Middle frontal gyrus (tissue), 1 donor: ENCODE results near the gene OR4D1.
A peak's percentile ranks its signal among the peaks of the same experiment; 100 is the strongest.
"Not testable (repeated sequence)": the region's sequence is repeated elsewhere in the genome, so short reads cannot be mapped to it uniquely, and the experiment has no call there.

Experiments
- DNase-seq: peaks from one replicate; pipeline ENCODE4 v3.0.0-alpha.2; 2015; ENCODE audit warnings: low spot score; ENCODE audit errors: extremely low spot score

The OR4D1 gene

DNA sequence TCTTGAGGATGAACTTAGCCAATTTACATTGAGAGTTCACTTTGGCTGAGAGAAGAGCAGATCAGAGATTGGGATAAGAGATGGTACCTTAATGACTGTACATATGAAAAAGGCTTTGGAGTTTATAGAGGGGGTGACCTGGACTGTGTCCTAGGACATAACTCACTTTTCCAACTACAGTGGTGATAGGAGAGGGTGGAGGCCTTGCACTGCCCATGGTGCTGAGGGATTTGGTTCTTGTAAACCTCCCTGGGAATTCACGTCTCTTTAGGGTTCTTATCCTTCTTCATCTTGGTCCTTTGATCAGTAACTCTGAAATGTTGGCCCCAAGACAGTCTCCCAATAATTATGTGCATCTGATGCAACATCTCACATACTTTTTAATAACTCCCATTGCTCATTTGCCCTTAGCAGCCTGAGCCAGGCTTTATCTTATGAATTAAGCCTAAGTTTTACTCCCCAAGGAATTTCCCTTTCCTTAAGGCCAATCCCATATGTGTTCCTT is at the start of gene OR4D1:
Gene OR4D1 (plus strand): TSS at position 455 of the 505 bp plus-strand sequence. CDS start 6,770 bp downstream, outside the sequence.
- DNase-seq = no peak

- DNase-seq = no peak
Measured at GRCh38 chr17:58100506-58100905, 47.7 kb upstream of the OR4D1 start.

DNA sequence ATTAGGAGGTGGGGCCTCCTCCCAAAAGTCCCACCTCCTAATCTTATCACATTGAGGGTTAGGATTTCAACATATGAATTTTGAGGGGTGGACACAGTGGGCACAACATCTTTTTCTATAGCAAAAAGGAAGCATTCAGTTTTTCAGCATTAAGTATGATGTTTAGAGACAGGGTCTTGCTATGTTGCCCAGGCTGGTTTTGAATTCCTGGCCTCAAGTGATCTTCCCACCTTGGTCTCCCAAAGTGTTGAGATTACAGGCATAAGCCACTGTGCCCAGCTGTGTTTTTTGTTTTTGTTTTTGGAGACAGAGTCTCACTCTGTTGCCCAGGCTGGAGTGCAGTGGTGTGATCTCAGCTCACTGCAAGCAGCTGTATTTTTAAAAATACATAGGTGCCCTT is 46.3 kb upstream of the OR4D1 start:
- DNase-seq = not testable (repeated sequence)

GRCh38 chr17:58105093-58105492 is 43.1 kb upstream of the OR4D1 start:
- no peak for DNase-seq

GRCh38 chr17:58107306-58107705 is 40.9 kb upstream of the OR4D1 start:
- DNase-seq = no peak

DNA sequence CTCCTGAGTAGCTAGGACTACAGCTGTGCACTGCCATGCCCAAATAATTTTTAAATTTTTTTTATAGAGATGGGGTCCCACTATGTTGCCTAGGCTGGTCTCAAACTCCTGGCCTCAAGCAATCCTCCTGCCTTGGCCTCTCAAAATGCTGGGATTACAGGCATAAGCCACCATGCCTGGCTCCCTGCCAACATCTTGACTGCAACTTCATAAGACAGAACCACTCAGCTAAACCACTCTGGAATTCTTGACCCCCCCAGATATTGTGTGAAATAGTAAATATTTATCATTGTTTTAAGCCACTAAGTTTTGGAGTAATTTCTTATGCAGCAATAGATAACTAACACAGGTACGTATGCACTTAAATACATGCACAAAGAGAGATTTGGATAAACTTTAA is 39.0 kb upstream of the OR4D1 start:
- no peak for DNase-seq

DNA sequence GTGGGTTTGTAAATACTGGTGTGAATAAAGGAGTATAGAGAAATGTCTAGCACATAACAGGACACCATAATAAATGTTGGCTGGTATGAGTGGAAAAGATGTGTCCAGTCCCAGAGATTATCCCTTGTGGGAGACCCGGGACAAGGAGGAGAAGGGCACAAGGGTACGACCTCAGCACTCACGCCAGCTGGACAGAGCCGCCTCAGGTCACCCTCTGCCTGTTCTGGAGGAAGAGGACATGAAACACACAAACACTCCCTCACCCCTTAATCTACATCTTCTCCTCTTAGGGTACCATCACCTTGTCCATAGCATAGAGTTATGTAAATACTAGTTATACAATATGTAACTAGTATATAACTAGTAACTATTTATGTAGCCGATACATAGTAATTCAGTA is 38.2 kb upstream of the OR4D1 start:
- DNase-seq = no peak

DNA sequence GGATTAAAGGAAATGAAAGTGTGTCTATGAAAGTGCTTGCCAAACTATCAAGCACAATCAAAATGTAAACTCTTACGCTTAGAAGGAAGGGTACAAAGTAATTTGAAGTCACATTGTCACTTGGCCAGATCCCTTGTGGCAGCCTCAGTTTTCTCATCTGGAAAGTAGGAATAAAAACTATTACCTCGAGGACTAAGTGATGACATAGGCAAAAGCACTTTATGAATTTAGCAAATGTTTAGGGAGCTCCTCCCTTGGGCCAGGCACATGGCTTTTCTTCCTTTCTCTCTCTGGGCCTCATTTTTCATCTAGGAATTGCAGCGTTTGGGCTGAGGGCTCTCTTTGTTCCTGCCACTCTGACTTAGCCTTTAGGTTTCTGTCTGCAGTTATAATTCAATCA is 36.5 kb upstream of the OR4D1 start:
- DNase-seq = no peak

DNA sequence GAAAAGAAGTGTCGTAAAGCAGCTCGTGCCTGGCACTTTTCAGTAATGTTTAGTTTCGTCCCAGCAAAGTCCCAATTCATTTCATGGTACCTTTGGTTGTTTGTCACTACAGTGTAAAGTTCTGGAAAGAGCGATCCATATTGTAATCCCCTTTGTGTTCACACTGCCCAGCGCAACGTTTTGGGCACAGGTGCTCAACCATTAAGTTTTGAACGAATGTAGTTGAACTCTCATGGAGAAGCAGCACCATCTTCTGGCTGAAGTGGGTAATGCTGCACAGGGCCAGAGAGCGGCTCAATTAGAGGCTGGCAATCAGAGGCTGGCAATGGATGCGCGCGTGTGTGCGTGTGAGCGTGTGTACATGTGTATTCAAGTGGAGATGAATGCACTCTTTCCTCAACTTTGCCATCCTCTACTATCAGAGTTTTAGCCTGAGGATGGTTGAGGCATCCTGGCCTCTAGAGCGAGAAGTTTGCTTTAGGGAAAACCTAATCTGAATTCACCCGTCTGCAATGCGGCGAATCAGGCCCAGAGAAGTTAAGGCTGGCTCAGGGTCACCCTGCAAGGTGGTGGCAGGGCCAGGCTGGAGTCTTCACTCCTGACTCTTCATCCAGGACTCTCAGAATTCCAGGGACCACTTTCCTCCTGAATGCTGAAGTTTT is 35.1 kb upstream of the OR4D1 start:
- peak; percentile 67 for DNase-seq

GRCh38 chr17:58113947-58114346 is 34.2 kb upstream of the OR4D1 start:
- DNase-seq = no peak

GRCh38 chr17:58117382-58117781 is 30.8 kb upstream of the OR4D1 start:
- no peak for DNase-seq

GRCh38 chr17:58119491-58119890 is 28.7 kb upstream of the OR4D1 start:
- no peak for DNase-seq

- no peak for DNase-seq
Measured at GRCh38 chr17:58120195-58120822, 27.9 kb upstream of the OR4D1 start.

DNA sequence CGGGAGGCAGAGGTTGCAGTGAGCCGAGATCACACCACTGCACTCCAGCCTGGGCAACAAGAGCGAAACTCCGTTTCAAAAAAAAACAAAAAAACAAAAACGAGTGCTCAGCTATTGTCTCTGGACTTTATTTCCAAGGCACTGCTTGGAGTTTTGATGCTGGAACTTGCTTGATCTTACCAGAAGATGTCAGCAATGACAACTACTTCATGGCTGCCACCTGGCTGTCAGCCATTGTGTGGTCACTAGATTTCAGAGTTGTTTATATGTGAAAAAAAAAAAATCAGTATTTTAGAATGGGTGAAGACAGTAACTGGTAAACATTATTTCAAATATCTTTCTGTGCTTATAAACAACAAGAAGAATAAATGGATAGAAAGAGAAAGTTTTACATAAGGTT is 26.3 kb upstream of the OR4D1 start:
- DNase-seq = no peak

GRCh38 chr17:58127846-58128245 is 20.3 kb upstream of the OR4D1 start:
- DNase-seq = no peak

GRCh38 chr17:58132697-58133096 is 15.5 kb upstream of the OR4D1 start:
- not testable (repeated sequence) for DNase-seq

- no peak for DNase-seq
Measured at GRCh38 chr17:58136669-58137279, 11.4 kb upstream of the OR4D1 start.

- DNase-seq = no peak
Measured at GRCh38 chr17:58141505-58141904, 6.7 kb upstream of the OR4D1 start.

DNA sequence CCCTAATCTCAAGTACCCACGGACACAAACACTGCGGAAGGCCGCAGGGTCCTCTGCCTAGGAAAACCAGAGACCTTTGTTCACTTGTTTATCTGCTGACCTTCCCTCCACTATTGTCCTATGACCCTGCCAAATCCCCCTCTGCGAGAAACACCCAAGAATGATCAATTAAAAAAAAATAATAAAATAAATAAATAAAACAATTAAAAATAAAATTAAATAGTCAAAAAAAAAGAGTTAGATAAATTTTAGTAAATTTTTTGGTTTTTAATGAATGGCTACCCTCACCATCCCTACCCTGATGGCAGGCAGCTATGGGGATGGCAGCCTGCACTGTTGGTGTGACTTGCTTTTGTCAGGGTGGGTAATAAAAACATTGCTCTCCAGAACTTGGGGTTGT is 4.8 kb upstream of the OR4D1 start:
- DNase-seq = not testable (repeated sequence)

- DNase-seq = no peak
Measured at GRCh38 chr17:58144801-58145200, 3.4 kb upstream of the OR4D1 start.

DNA sequence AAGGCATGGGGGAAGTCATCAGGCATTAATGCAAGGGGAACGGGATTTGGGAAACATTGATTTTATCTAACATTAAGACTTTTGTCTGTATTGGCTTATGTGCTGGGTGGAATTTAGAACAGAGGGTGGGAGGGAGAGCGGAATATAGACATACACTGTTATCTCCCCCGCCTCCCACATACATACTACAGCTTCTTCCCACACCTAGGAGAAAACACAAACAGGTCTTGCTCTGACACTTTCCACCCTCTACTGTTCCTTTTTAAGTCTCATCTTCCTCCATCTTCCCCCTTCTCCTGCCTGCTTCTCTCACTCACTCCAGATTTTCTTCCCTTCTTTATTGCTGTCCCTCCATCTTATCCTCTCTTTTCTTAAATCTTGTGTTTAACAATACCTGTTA is 425 bp downstream of the OR4D1 start:
- DNase-seq = no peak

DNA sequence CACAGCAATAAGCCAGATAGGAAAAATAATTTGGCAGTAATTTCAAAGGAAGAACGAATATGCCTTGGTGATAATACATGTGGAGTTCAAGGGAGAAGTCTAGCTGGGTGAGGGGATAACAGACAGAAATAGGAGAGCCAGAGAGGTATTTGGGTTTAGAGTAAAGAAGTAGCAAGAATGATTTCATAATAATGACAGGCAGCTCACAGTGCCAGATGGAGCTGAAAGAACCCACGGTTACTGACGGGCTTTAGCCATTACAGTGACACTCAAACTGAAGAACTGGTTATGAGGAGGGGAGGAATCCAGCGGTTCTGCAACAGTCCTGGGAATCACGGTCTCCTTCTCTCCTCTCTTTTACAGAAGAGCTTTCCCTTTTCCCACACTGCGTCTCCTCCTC is 2.2 kb downstream of the OR4D1 start:
- DNase-seq = no peak

DNA sequence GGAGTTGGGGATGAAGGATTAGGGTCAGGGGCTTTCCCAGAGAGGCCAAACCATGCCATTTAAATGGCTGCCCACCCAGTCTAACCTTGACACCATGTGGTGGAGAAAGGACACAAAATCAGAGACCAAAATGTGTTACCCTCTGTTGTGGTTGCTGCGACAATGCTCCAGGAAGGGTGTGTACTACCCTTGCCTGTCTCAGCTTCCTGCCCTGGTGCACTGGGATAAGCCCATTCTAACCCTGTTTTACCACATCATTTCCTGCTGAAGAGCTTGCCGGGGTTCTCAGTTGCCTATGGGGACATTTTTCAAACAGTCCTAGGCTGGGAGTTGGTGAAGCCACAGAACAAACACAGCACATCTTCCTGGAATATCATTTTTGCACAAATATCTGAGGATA is 4.9 kb downstream of the OR4D1 start:
- no peak for DNase-seq
